Astrocyte of the cerebellum (primary cell): ENCODE data around the gene HOXB5.

ENCODE experiments used
- DNase-seq: peaks from one replicate; pipeline ENCODE4 v3.0.0-alpha.2; 2011; ENCODE audit warnings: low read depth
- H3K4me3 ChIP-seq: 2 replicates; pipeline ENCODE4 v1.5.1; 2011; ENCODE audit warnings: mild to moderate bottlenecking, low read depth, low read length, moderate library complexity
- CTCF ChIP-seq: IDR thresholded peaks from 2 replicates; pipeline ENCODE4 v1.5.1; 2012; ENCODE audit warnings: low read length, low read depth, moderate library complexity, mild to moderate bottlenecking; ENCODE audit errors: missing control alignments
- in situ Hi-C: cut with HindIII; loops from 2 replicates; pipeline ENCODE4 v1.10.0; 2017; ENCODE audit warnings: low sequenced_read_pairs

The HOXB5 gene

GRCh38 chr17:48594538-48595277, 1.1 kb upstream of the HOXB5 start:
- in situ Hi-C loops = loop anchor here (5.0 kb wide), 1 partner anchor 247 kb away; no protein-coding TSS in a partner anchor
- H3K4me3 ChIP-seq = peak overlapping the region; percentile 60
- no peak for TF ChIP-seq CTCF
- no peak for DNase-seq

- peak overlapping the region; percentile 60 for H3K4me3 ChIP-seq
- TF ChIP-seq CTCF = peak; percentile 92
- DNase-seq = peak; percentile 88
- in situ Hi-C loops = loop anchor here (5.0 kb wide), 1 partner anchor 247 kb away; no protein-coding TSS in a partner anchor
These were observed 410 bp upstream of the HOXB5 start for GRCh38 chr17:48593840-48594537.

- no peak for DNase-seq
- in situ Hi-C loops = loop anchor here (5.0 kb wide), 1 partner anchor 245 kb away; no protein-coding TSS in a partner anchor
- no peak for TF ChIP-seq CTCF
- peak overlapping the region; percentile 60 for H3K4me3 ChIP-seq
These were observed 1.0 kb downstream of the HOXB5 start for GRCh38 chr17:48592577-48592976.

GRCh38 chr17:48592057-48592514, 1.5 kb downstream of the HOXB5 start:
- in situ Hi-C loops = loop anchor here (5.0 kb wide), 1 partner anchor 245 kb away; no protein-coding TSS in a partner anchor
- no peak for TF ChIP-seq CTCF
- peak overlapping the region; percentile 60 for H3K4me3 ChIP-seq
- DNase-seq = no peak

GRCh38 chr17:48591255-48592056, 2.1 kb downstream of the HOXB5 start:
- in situ Hi-C loops = loop anchor here (5.0 kb wide), 1 partner anchor 244 kb away; no protein-coding TSS in a partner anchor
- no peak for DNase-seq
- TF ChIP-seq CTCF = no peak
- peak overlapping the region; percentile 60 for H3K4me3 ChIP-seq
